ENCODE results near the gene SDK1.

Gene SDK1

GRCh38 chr7:3977391-3977790 lies 676.3 kb downstream of the SDK1 start:
- TF ChIP-seq KLF1 (tag by site-specific recombination; IDR thresholded peaks at IDR 0.05) (no peak), YY1 (tag by site-specific recombination; IDR thresholded peaks at IDR 0.05) (no peak), ZEB2 (tag by site-specific recombination; IDR thresholded peaks at IDR 0.05) (no peak), ZSCAN16 (tag by site-specific recombination; IDR thresholded peaks at IDR 0.05) (no peak), ZNF654 (tag by site-specific recombination; IDR thresholded peaks at IDR 0.05; ENCODE audit: low read depth) (no peak), ZBTB44 (tag by site-specific recombination; IDR thresholded peaks at IDR 0.05) (no peak), ZNF660 (tag by site-specific recombination; IDR thresholded peaks at IDR 0.05) (no peak), ZNF776 (tag by site-specific recombination; IDR thresholded peaks at IDR 0.05; ENCODE audit: borderline replicate concordance) (no peak), HOXC10 (CRISPR knock-in tag; IDR thresholded peaks at IDR 0.05) (no peak), PRDM4 (tag by site-specific recombination; IDR thresholded peaks at IDR 0.05) (no peak), ZNF416 (tag by site-specific recombination; IDR thresholded peaks at IDR 0.05) (no peak), ZNF747 (tag by site-specific recombination; IDR thresholded peaks at IDR 0.05) (no peak), ZNF121 (tag by site-specific recombination; IDR thresholded peaks at IDR 0.05) (no peak), ZNF155 (tag by site-specific recombination; IDR thresholded peaks at IDR 0.05) (no peak), ZNF184 (tag by site-specific recombination; IDR thresholded peaks at IDR 0.05) (no peak), ZNF157 (tag by site-specific recombination; IDR thresholded peaks at IDR 0.05) (no peak)
- TF ChIP-seq, protein P1, sequence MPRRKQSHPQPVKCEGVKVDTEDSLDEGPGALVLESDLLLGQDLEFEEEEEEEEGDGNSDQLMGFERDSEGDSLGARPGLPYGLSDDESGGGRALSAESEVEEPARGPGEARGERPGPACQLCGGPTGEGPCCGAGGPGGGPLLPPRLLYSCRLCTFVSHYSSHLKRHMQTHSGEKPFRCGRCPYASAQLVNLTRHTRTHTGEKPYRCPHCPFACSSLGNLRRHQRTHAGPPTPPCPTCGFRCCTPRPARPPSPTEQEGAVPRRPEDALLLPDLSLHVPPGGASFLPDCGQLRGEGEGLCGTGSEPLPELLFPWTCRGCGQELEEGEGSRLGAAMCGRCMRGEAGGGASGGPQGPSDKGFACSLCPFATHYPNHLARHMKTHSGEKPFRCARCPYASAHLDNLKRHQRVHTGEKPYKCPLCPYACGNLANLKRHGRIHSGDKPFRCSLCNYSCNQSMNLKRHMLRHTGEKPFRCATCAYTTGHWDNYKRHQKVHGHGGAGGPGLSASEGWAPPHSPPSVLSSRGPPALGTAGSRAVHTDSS (tag by site-specific recombination; IDR thresholded peaks at IDR 0.05) = no peak
- TF ChIP-seq, protein P2, sequence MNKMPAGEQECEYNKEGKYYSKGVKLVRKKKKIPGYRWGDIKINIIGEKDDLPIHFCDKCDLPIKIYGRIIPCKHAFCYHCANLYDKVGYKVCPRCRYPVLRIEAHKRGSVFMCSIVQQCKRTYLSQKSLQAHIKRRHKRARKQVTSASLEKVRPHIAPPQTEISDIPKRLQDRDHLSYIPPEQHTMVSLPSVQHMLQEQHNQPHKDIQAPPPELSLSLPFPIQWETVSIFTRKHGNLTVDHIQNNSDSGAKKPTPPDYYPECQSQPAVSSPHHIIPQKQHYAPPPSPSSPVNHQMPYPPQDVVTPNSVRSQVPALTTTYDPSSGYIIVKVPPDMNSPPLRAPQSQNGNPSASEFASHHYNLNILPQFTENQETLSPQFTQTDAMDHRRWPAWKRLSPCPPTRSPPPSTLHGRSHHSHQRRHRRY (tag by site-specific recombination; IDR thresholded peaks at IDR 0.05) = no peak
- POLR2A ChIA-PET = no interaction called here
- Histone ChIP-seq H3K36me3 (ENCODE audit: control insufficient read depth in 2 of 2, insufficient read depth in 1 of 2, low read length in 2 of 2) (no peaks in the 10 kb centered on the region), H3K4me3 (ENCODE audit: low read depth, low read length) (no peak overlapping the region), H3K4me1 (ENCODE audit: control insufficient read depth, insufficient read depth, low read length) (no peaks in the 10 kb centered on the region), H3K27ac (ENCODE audit: extremely low read depth, low read depth, low read length) (no peak overlapping the region), H3K9me3 (ENCODE audit: control insufficient read depth, insufficient read depth, low read depth, low read length) (no peaks in the 10 kb centered on the region)
- CTCF ChIA-PET = no interaction called here

- POLR2A ChIA-PET = no interaction called here
- CTCF ChIA-PET = interaction anchor here (0.7 kb wide), 1 partner anchor 26 kb away, joined by 3 read pairs; no protein-coding TSS in a partner anchor
- Histone ChIP-seq H3K9me3 (ENCODE audit: control insufficient read depth, insufficient read depth, low read depth, low read length) (no peaks in the 10 kb centered on the region), H3K36me3 (ENCODE audit: control insufficient read depth in 2 of 2, insufficient read depth in 1 of 2, low read length in 2 of 2) (no peaks in the 10 kb centered on the region), H3K27ac (ENCODE audit: extremely low read depth, low read depth, low read length) (no peak overlapping the region), H3K4me3 (ENCODE audit: low read depth, low read length) (no peak overlapping the region), H3K4me1 (ENCODE audit: control insufficient read depth, insufficient read depth, low read length) (no peaks in the 10 kb centered on the region)
- TF ChIP-seq ZNF560 (tag by site-specific recombination; IDR thresholded peaks at IDR 0.05; ENCODE audit: borderline replicate concordance) (no peak), ZNF16 (tag by site-specific recombination; IDR thresholded peaks at IDR 0.05; ENCODE audit: low read depth) (no peak), PBX3 (CRISPR knock-in tag; IDR thresholded peaks at IDR 0.05) (no peak)
- TF ChIP-seq, protein P3, sequence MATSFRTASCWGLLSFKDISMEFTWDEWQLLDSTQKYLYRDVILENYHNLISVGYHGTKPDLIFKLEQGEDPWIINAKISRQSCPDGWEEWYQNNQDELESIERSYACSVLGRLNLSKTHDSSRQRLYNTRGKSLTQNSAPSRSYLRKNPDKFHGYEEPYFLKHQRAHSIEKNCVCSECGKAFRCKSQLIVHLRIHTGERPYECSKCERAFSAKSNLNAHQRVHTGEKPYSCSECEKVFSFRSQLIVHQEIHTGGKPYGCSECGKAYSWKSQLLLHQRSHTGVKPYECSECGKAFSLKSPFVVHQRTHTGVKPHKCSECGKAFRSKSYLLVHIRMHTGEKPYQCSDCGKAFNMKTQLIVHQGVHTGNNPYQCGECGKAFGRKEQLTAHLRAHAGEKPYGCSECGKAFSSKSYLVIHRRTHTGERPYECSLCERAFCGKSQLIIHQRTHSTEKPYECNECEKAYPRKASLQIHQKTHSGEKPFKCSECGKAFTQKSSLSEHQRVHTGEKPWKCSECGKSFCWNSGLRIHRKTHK (tag by site-specific recombination; IDR thresholded peaks at IDR 0.05) = no peak
- TF ChIP-seq, protein P4, sequence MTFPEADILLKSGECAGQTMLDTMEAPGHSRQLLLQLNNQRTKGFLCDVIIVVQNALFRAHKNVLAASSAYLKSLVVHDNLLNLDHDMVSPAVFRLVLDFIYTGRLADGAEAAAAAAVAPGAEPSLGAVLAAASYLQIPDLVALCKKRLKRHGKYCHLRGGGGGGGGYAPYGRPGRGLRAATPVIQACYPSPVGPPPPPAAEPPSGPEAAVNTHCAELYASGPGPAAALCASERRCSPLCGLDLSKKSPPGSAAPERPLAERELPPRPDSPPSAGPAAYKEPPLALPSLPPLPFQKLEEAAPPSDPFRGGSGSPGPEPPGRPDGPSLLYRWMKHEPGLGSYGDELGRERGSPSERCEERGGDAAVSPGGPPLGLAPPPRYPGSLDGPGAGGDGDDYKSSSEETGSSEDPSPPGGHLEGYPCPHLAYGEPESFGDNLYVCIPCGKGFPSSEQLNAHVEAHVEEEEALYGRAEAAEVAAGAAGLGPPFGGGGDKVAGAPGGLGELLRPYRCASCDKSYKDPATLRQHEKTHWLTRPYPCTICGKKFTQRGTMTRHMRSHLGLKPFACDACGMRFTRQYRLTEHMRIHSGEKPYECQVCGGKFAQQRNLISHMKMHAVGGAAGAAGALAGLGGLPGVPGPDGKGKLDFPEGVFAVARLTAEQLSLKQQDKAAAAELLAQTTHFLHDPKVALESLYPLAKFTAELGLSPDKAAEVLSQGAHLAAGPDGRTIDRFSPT (tag by site-specific recombination; IDR thresholded peaks at IDR 0.05) = no peak
Observed at GRCh38 chr7:3978839-3979238, 677.8 kb downstream of the SDK1 start.

Data from HEK293 (cell line).